ENCODE results near the gene AK9.

AK9 gene

DNA sequence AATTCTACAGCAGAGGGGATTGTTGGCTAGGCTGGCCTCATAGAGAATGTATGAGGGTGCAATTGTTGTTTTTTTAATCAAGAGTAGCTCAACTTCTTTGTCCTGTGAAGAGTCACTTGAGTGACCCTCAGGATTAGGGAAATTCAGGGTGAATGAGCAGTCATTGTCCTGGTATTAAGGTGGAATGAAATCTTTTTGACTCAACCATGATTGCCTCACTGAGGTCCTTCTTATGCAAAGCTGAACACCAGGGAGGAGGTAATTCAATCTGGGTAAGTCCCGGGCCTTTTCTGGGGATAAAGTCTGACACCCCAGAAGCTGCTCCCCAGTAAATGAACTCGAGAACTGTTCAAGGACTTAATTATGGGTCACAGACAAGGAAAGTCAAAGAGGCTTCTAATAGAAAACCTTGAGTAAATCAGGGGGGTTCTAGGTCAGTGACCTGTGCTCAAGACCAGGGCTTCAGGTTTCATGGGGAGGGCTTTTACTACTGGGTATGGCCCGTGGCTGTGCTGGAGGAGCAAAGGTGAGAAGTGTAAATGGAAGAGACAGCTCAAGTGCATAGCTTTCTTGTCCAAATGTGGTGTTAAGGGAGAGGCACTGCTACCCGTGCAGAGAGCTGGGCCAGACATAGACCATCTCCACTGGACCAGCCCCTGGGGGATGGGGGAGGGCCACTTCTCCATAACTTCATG lies 182.7 kb downstream of the AK9 start:
- DNase-seq: no peak

DNA sequence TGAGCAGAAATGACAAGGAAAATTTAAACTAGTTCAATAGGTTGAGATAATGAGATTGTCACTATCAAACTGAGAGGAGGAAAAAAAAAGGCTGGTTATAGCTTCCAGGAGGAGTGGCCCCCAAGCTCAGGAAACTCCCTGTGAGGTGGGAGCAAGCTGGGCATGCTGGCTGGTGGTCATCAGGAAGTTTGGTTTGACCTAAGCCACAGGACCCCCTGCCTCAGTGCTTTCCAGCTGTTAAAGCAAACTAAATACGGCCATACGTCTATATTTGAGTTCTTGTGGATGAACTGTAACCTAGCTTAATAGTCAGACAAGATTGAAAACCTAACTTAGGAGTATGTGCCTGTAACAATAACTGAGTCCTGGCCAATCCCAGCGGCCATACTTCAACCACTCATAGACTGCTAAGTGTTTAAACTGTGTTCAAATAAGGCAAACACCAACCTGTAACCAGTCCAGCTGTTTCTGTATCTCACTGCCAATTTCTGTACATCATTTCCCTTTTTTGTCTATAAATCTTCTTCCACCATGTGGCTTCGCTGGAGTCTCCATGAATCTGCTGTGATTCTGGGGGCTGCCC lies 183.4 kb downstream of the AK9 start:
- DNase-seq: no peak

DNA sequence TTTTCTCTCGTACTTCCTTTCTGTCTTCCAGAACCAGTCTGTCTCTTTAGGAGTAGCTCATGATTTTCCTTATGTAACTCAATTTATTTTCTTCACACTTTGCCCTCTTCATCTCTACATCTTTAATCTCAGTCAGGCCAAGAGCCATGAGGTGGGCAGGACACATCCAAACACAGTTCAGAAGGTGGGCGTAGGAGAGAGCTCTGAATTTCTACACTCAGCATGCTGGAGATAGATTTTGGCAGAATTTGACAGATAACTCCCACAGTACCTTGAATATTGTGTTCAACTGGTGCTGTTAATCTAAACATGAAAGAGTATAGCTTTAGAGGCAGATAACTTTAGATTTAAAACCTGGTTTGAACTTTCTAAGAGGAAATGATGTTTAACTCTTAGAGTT lies 184.2 kb downstream of the AK9 start:
- no peak for DNase-seq

DNA sequence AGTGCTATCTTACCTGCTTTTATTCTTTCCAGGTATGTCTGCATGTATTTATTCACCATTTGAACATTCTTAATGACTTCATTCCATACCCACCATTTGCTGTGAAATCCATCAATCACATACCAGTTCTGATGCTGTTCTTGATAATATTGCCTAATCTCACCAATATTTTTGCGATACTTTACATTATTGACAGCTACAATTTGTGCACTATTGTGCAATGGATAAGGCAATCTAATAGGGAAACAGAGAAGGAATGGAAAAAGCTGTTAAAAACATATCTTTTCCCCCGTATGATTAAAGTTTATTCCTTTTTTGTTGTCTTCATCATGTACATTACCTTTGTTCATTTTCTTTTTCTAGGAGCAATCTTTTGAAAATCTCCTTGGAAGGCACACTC lies 184.7 kb downstream of the AK9 start:
- no peak for DNase-seq

DNA sequence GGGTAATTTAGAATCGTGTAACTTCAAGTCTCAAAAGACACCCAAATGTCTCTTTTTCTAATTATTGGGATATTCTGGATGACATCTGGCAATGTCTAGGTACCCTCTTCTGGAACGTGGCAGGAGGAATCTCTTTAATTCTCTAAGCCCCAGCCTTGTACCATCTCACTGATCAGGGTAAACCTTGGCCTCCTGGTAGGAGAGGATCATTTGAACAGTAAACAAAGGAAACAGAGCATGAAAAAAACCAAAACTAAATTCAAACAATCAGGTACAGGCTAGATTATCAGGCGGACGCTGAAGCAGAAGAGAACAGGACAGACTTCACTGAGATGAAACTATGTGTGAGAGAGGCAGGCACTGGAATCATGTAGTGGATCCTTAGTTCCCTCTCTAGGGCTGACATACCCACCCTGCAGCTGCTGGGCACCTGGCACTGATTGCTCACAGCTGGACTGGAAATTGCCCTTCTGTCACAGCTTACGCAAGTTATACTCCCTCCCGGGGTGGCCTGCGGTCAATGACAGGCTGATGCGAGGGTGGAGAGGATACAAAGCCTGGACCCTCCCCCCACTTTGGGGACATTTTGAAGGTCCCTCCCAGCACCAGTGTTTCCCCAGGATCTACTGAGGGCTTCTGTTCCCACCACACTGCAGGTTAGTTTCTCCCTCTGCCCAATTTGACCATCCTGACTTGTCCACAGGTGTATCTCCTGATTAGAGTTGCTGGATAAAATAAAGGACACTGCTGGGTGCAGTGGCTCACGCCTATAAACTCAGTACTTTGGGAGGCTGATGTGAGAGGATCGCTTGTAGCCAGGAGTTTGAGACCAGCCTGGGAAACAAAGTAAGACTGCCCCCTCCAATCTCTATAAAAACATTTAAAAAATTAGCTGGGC lies 187.4 kb downstream of the AK9 start:
- DNase-seq: peak; percentile 47

DNA sequence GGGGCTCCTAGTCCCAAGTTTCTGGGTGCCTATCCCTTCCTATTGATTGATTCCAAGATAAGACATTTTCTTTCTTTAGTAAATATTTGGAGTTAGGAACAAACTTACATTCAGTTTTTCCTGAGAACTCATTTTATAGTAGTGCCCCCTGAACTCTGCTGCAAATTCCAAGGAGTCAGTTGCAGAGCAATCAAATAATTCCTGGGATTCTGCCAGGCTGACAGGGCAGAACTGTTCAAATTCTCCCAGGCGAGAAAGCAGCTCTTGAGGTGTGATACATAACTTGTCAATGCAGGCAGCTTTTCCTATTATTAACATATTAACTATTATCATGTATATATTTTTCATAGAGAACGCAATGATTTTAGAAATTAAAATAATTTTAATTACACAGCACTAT lies 192.1 kb downstream of the AK9 start:
- no peak for DNase-seq

DNA sequence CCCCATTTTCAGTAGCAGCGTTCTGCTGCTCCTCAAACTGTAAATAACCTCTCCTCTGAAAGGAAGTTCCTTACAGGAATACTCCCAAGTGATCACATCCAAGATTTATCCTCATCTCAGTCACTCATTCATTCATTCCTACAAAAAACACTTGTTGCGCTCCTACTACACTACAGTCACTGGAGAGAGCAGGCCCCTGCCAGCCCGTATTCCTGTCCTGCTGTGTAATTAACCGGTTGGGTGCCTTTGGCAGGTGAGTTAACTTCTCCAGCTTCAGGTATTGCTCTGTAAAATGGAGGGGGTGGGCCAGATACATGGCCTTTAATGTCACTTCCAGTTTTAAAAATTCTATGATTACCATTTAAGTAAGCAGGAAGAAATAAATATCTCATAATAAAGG lies 192.9 kb downstream of the AK9 start:
- DNase-seq: peak; percentile 54

DNA sequence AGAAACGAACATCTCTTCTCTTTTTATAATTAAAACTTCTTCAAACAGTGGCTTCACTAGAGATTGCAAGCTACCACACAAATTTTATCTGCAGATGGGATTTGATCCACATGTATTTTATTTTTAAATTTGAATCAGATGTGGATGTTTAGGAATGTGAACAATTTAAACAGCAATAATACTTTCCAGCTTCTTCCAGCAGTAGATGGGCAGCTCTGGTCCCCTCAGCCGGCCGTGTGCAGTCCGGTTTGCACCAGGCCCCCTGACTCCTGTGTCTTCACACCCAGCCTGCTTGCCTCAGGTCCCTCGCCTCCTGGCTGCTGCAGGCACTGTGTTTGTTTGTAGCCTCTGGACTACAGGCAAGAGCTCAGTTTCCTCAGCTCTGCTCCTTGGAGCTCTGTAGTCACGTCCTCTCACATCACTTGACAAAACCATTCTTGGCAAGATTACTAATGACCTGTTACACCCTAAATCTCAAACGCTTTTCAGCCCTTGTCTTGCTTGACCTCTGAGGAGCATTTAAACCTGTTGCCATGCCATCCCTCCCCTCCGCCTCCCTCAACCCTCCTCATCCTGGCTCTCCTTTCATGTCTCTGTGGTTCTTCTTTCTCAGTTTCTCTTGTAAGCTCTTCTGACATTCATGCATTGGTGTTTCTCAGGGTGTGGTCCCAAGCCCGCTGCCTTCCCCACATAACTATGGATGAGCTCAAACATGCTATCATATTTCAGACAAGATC lies 194.8 kb downstream of the AK9 start:
- no peak for DNase-seq

DNA sequence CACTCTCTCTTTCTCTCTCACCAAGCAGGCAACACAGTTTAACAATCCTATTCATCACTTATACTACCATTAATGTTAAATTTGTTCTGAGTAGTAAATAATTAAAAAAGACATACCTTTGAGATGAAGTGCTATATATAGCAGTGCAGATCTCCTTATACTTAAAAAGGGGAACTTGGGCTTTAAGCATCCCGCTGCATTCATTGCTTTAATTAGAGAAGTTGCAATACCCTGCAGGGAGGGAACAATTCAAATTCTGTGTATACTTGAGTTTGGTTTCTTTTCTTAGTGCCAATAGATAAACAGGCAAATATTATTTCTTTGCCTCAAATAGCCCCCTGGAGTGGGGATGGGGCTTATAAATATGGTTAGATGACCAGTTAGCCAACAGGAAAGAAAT lies 197.1 kb downstream of the AK9 start:
- DNase-seq: no peak

DNA sequence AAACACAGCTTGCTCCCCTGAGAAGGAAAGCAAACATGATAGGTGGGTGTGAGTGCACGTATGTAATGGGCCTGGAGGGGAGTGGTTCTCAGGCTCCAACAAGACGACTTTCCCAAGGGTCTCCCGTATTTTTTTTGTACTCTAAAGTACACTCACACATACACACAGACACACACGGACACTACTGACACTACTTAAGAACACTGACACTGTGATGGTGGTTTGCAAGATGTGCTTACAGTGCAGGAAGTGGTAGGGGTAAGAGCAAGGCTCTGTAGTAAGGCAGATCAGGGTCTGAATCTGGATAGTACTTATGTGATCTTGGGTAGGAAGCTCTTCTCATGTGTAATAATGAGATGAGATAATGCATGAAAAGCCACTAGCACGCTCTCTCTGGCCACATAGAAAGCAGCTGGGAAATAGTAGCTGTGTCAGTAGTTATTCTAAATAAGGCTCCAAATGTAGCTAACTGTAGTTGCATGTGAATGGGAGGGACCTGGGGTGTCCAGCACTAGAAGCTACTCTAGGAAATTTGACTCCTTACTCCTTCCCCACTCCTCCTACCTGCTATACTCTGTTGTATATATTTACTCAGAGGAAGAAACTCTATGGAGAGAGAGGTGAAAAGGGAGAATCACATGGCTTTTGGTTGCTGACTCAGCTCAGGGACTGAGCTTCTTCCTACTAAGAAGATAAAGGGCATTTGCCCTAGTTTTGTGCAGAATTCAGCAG lies 199.6 kb downstream of the AK9 start:
- no peak for DNase-seq

DNA sequence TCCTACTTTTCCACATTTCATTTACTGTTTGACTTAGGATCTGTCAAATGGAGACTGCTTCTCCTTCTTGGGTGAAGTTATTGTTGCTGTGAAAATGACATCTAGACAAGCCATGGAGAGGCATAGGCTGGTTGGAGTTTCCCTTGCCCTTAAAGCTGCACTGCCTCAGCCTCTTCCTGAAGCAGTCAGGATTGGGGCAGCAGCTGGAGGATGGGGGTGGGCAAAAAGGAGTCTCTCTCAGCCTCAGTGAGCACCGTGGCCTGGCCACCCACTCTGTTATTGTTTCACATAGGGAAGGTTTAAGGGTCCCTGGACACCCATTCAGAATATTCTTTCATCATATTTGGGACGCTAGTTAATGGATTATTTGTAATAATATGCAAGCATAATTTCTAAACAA lies 200.3 kb downstream of the AK9 start:
- DNase-seq: no peak

DNA sequence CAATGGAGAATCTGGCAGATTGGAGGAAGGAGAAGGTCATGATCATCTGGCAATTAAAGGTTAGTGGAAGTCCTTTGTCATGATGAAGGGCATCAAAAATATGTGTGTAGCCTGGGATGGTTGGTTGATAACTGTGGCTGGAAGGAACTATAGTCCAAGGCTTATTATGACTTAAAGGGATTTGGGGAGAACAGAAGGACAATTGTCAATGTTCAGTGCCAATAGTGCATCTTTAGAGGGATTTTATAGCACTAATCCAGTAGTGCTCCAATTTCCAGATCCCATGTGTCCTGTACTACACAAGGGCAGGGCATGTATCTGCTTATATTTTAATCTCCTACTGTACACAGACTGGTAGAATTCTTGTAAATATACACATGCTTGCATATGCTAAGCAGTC lies 203.0 kb downstream of the AK9 start:
- no peak for DNase-seq

DNA sequence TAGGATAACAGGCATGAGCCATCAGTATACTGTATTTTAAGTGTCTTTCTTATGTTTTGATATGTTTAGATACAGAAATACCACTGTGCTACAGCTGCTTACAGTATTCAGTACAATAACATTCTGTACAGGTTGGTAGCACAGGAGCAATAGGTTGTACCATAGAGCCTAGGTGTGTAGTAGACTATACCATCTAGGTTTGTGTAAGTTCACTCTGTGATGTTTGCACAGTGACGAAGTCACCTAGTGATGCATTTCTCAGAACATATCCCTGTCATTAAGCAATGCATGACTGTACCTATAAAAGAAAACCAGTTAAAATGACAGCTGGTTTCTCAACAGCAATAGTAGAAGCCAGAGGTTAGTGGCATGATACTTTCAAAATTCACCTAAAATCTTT lies 204.9 kb downstream of the AK9 start:
- no peak for DNase-seq

DNA sequence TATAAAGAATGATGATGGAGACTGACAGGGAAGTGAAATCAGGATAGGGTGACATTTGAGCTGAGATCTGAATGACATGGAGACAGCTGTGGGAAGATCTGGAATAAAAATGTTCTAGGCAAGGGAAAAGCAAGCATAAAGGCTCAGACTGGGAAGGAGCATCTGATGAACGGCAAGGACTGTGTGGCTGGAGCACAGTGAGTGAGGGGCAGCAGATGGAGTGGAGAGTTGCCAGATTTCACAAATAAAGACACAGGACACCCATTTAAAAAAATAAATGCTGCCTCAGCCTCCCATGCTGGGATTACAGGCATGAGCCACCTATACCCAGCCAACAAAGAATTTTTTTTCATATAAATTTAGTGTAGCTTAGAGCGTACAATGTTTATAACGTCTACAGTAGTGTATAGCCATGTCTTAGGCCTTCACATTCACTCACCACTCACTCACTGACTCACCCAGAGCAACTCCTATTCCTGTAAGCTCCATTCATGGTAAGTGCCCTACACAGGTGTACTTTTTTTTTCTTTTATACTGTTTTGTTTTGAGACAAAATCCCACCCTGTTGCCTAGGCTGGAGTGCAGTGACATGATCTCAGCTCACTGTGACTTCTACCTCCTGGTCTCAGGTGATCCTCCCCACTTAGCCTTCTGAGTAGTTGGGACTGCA lies 205.6 kb downstream of the AK9 start:
- no peak for DNase-seq

DNA sequence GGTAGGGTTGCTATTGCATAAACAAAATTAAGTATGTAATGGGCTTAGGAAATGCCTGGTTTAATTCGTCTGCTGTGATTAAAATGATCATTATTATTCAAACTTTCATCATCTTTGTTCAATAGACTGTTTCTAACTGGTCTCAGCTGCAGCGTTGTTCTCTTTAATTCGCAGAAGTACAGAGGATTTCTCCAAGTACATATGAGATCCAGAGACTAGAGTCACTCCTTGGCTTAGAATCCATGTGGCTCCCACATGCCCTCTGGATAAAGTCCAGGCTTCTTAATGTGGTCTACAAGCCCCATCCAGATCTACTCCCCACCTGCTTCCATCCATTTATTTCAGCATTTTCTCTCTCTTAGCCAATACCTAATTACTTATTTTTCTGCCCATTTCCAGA lies 206.9 kb downstream of the AK9 start:
- DNase-seq: no peak

DNA sequence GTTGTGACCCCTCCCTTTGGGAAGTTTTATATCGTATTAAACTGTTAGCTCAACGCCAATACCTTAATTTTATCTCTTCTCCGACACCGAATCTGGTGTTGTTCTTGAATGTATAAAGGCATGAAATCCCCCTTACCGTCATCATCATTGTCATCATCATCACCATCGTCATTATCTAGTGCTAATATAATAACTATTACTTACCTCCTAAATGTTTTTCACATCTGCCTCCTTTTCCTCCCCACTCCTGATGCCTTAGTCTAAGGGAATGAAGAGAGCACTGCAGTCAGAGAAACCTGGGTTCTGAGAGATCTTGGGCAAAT lies 207.3 kb downstream of the AK9 start:
- no peak for DNase-seq

DNA sequence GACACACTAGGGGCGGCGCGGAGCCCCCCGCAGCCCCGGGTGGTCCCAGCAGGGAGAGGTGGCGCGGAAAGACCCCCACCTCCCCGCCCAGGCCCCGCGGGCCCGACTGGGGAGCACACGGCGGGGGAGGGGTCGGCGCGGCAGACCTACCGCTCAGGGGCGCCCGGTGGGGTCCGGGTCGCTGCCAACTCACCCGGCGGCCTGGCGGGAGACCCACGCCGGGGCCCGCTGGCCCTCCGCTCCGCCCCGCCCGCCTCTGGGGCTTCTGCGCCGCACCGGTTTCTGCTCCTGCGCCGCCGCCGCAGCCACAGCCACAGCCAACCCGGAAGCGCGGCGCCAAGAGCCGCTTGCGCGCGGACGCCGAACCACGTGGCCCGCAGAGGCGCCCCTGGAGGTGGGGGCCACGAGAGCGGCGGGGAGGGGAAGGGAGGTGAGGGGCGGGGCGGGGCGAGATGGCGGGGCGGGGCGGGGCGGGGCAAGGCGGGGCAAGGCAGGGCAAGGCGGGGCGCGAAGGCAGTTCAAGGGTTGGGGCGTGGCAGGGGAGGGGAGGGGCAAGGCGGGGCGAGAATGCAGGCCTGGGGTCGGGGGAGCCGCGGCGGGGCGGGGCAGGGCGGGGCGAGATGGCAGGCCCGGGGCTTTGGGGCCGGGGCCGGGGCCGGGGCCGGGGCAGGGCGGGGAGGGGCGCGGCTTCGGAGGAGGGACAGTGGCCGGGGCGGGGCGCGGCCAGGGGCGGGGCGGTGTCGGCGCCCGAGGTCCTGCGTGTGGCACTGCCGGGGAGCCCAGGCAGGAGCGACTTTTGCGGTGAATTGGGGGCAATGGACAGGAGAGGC lies 207.9 kb downstream of the AK9 start, which contains the start of gene ZBTB24:
Gene ZBTB24 (minus strand): TSS at position 315 of the 830 bp plus-strand sequence. CDS start 1,193 bp downstream, outside the sequence.
- peak; percentile 93 for DNase-seq

DNA sequence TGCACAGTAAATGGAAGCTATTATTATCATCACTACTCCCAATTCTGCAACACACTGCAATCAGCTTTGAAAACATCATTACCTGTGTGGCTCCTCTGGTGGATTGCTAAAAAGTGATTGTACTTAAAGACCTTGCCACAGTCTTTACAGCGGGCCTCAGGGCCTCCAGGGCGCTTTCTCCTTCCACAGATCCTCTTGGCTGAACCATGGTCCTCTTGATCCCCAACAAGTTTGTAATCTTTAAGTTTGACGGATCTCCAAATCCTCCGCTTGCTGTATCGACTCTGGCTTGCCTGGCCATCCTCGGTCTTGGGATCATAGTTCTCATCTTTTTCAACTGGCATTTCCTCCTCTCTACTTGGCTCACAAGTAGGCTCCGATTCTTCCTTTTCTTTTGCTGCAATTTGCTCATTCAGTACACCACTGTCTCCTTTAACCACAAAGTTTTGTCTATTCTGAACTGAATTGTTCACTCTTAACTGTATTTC lies 210.0 kb downstream of the AK9 start:
- no peak for DNase-seq

DNA sequence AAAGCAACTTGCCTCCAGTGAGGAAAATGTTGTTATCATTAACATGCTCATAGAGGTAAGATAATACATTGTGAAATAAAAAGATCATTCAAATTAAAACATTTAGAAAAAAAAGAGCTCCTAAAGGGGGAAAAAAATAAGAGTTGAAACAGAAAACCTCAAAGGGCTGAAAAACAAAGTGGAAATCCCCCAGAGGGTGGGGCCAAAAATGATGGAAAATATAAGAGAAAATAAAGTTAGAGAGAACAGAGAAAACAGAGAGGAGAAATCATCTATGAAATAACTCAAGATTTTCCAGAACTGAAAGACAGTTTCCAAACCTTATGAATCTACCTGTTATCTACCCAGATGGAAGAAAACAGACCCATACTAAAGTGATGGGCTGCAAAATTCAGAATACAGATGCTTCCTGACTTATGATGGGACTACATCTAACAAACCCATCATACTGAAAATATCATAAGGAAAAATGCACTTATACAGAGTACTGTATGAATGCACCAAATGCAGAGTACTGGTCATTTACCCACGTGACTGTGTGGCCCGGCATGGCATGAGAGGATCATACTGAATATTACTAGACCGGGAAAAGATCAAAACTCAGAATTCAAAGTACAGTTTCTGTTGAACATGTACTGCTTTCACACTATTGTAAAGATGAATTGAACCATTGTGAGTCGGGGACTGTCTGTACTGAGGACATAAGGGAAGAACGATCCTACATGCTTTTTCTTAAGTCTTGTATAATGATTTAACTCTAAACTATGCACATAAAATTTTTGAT lies 212.0 kb downstream of the AK9 start:
- DNase-seq: no peak

DNA sequence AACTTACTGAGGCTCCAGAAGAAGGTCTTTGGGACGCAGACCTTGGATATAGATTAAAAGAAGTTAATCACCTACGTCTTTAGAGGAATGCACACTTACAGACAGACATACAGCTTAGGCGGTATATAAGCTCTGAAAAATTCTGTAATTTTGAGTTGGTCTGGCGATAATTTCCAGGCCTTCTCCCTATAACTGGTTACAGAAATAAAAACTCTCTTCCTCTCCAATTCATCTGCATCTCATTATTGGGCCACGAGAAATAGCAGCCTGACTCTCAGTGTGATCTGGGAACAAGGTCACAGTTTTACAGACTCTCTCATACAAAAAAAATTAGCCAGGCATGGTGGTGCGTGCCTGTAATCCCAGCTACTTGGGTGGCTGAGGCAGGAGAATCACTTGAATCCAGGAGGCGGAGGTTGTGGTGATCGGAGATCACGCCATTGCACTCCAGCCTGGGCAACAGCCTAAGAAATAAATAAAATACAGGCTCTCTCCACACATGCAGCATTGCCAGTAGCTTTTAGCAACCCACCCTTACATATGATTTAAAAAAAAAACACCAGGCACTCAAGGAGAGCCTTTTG lies 212.7 kb downstream of the AK9 start:
- DNase-seq: no peak

Measured in NCI-H345 (cell line).